GM18505 (cell line): ENCODE results near the gene PRRC2B.
"Not testable (repeated sequence)": the region's sequence is repeated elsewhere in the genome, so short reads cannot be mapped to it uniquely, and the experiment has no call there.

Source experiments
- ATAC-seq: cut with Tn5 transposase; IDR thresholded peaks from one replicate; pipeline ENCODE4 v1.9.1; 2021; ENCODE audit not compliant: unreplicated experiment
- POLR2A ChIP-seq: IDR thresholded peaks from 4 replicates; pipeline ENCODE4 v1.6.1; 2011; ENCODE audit warnings: borderline replicate concordance; ENCODE audit not compliant: insufficient read depth, insufficient read length; ENCODE audit errors: extremely low read depth

The PRRC2B gene

GRCh38 chr9:131367450-131367849 lies 26.4 kb upstream of the PRRC2B start:
- ATAC-seq = no peak
- no peak for TF ChIP-seq POLR2A

- TF ChIP-seq POLR2A = no peak
- no peak for ATAC-seq
These were observed 23.2 kb upstream of the PRRC2B start for GRCh38 chr9:131370638-131371037.

GRCh38 chr9:131372599-131372973 lies 21.3 kb upstream of the PRRC2B start:
- ATAC-seq = not testable (repeated sequence)

- ATAC-seq = not testable (repeated sequence)
These were observed 19.2 kb upstream of the PRRC2B start for GRCh38 chr9:131374638-131375037.

- ATAC-seq = no peak
These were observed 14.8 kb upstream of the PRRC2B start for GRCh38 chr9:131379056-131379455.

GRCh38 chr9:131382850-131383729 lies 10.8 kb upstream of the PRRC2B start:
- no peak for ATAC-seq
- no peak for TF ChIP-seq POLR2A

More at GRCh38 chr9:131379056-131379455, 14.8 kb upstream of the PRRC2B start:
- TF ChIP-seq POLR2A = no peak

- TF ChIP-seq POLR2A = no peak
- no peak for ATAC-seq
These were observed 8.6 kb upstream of the PRRC2B start for GRCh38 chr9:131385296-131385695.

GRCh38 chr9:131386281-131386680 lies 7.6 kb upstream of the PRRC2B start:
- no peak for TF ChIP-seq POLR2A
- no peak for ATAC-seq

GRCh38 chr9:131387394-131387793 lies 6.5 kb upstream of the PRRC2B start:
- ATAC-seq = no peak
- no peak for TF ChIP-seq POLR2A

- no peak for TF ChIP-seq POLR2A
- ATAC-seq = no peak
These were observed 2.9 kb upstream of the PRRC2B start for GRCh38 chr9:131391020-131391419.

- TF ChIP-seq POLR2A = no peak
- ATAC-seq = no peak
These were observed 2.4 kb upstream of the PRRC2B start for GRCh38 chr9:131391504-131391903.

GRCh38 chr9:131394464-131395156 lies 724 bp downstream of the PRRC2B start:
- TF ChIP-seq POLR2A = no peak
- ATAC-seq = peak; percentile 30

GRCh38 chr9:131395157-131396098 lies 1.5 kb downstream of the PRRC2B start:
- ATAC-seq = no peak
- TF ChIP-seq POLR2A = no peak

- not testable (repeated sequence) for ATAC-seq
These were observed 2.2 kb downstream of the PRRC2B start for GRCh38 chr9:131396099-131396479.
